HG02571 (cell line): Measurements from ENCODE around the gene RBCK1.
"Not testable (repeated sequence)": the region's sequence is repeated elsewhere in the genome, so short reads cannot be mapped to it uniquely, and the experiment has no call there.

Experiments used
- ATAC-seq: cut with Tn5 transposase; IDR thresholded peaks from one replicate; pipeline ENCODE4 v1.9.1; 2021; ENCODE audit warnings: mild to moderate bottlenecking, moderate library complexity; ENCODE audit not compliant: unreplicated experiment

RBCK1 gene

DNA sequence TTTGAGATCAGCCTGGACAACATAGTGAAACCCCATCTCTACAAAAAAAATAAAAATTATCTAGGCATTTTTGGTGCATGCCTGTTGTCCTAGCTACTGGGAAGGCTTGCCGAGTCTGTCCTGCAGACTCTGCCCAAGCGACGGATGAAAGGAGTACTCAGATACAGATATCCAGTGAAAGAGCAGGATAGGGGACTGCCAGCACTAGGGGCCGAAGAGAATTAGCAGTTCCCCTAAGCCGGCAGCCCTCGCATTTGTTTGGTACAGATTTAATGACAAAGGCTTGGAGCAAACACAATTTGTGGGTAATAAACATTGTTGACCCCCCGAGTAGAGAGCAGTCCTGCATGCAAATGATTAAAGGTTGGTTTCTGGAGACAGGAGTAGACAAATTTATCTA lies 59.7 kb downstream of the RBCK1 start:
- ATAC-seq, result no peak

DNA sequence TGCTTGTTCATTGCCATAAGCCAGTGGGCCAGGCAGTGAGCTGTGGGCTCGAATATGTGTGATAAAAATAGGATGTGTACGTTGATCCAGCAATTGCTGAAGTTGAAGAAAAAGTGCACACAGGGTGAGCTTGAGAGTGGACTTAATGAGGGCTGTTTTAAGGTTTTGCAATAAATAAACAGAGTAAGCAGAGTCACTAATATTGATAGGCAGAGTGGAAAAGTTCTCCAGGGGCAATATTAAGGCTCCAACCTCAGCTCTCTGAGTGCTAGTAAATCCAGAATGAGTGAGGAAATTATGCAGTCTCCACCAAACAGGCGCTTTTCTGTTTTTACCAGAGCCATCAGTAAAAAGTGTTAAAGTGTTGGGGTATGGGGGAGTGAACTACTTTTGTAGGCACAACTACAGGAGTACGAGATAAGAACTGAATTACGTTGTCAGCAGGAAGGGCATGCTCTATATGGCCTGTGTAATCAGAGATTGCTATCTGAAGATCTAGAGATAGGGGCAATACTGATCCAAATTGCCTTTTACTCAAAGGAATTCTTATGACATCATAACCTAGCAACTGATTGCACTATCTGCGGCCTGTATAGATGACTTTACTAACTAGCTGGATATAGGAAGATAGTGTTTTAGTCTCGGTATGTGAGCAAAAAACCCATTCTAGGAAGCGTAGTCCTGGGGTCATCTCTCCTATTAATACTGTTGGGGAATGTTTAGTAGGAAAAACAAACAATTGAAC lies 61.8 kb downstream of the RBCK1 start:
- ATAC-seq, result no peak

DNA sequence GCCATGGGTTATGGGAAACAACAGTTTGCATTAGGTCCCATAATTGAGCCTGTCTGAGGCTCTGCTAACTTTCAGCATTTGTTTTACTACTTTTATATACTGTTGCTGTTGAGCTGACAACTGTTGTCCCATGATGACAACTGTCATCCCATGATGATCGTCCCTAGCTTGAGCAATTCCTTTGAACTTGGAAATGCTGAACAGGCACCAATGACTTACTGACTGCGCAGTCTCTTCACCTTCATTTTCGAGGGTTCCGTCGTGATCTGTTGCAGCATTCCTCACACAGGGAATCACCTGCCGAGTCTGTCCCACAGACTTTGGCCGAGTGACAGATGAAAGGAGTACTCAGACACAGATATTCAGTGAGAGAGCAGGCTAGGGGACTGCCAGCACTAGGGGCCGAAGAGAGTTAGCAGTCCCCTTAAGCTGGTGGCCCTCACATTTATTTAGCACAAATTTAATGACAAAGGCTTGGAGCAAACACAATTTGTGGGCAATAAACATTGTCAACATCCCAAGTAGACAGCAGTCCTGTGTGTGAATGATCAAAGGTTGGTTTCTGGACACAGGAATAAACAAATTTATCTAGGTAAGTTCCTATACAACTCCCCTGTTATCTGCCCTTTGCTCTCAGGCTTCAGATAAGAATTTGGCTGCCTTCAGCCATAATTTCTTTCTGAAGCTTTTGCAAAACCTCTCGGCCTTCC lies 64.2 kb downstream of the RBCK1 start:
- ATAC-seq, result no peak

DNA sequence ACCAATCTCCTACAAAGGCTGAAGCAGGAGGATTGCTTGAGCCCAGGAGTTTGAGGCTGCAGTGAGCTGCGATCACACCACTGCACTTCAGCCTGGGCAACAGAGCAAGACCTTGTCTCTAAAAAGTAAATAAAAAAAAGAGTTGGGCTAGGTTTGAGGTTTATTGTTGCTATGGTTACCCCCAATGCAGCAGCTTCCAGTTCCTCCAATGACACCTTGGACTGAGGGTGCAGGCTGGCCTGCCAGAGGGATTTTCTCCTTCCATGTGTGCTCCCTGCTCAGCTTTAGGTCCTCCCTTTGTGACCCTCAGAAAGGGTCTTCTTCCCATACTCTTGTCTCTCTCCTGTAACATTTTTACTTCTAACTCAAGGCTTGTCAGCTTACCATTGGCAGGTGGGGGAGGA lies 64.8 kb downstream of the RBCK1 start:
- no peak for ATAC-seq

DNA sequence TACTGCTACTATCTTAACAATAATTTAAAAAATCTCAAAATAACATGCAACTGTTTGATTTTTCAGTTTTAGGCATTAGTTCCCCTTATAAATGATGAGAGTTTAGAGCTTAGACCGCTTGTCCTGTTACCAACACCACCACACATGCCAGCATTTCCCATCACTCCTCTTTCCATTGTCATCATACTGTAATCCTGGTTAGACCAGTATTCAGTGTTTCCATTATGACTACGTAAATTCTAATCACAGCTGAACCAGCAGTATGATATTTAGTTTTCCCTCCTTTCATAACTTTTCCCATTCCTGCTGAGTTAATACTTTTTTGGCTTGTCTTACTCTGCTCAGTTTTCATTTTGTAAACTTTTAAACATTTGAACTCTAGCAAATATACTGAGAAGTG lies 66.5 kb downstream of the RBCK1 start:
- no peak for ATAC-seq

DNA sequence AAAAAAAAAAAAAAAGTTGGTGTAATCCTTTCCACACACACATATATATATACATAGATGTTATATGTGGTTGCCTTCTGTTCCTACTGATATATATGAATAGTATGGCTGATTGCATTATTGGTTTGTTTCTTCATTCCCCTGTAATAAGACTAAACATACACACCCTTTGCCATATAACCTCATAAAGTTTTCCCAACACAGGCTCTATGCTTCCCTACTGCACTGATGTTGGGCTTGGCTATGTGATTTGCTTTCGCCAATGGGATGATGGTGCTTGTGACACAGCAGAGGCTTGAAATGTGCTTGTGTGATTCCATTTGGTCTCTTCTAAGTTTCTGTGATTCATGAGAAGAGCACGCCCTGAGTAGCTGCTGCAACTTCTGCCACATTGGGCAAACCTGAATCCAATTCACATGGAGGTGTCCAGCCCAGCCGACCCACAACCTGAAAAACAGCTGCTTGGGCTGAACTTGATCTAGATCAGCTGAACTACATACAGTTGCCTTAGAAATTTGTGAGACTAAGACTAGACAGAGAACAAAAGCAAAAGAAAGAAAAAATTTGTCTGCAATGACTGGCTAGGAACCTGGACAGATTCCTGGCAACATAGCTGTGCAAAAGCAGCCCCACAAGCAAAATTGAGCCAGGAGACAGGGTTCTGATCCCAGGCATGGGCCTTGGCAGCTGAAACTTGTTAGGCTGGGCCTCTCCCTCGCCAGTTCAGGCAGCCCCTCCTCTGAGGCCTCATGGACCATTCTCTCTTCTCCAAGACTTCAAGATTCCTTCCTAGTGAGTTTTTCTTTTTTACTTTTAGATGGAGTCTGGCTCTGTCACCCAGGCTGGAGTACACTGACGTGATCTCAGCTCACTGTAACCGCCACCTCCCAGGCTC lies 67.6 kb downstream of the RBCK1 start:
- ATAC-seq, result no peak

DNA sequence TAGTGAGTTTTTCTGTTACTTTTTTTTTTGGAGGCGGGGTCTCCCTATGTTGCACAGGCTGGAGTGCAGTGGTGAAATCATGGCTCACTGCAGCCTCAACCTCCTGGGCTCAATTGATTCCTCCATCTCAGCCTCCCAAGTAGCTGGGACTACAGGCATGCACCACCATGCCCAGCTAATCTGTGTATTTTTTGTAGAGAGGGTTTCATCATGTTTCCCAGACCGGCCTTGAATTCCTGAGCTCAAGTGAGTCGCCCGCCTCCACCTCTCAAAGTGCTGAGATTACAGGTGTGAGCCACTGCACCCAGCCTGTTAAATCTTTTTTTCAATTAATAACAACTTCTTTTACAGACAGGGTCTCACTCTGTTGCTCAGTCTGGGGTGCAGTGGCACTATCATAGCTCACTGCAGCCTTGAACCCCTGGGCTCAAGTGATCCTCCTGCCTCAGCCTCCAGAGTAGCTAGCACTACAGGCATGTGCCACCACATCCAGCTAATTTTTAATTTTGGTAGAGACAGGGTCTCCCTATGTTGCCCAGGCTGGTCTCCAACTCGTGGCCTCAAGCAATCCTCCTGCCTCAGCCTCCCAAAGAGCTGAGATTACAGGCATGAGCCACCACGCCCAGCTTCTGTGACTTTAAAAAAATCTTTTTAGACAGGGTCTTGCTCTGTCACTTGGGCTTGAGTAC lies 68.6 kb downstream of the RBCK1 start:
- not testable (repeated sequence) for ATAC-seq

DNA sequence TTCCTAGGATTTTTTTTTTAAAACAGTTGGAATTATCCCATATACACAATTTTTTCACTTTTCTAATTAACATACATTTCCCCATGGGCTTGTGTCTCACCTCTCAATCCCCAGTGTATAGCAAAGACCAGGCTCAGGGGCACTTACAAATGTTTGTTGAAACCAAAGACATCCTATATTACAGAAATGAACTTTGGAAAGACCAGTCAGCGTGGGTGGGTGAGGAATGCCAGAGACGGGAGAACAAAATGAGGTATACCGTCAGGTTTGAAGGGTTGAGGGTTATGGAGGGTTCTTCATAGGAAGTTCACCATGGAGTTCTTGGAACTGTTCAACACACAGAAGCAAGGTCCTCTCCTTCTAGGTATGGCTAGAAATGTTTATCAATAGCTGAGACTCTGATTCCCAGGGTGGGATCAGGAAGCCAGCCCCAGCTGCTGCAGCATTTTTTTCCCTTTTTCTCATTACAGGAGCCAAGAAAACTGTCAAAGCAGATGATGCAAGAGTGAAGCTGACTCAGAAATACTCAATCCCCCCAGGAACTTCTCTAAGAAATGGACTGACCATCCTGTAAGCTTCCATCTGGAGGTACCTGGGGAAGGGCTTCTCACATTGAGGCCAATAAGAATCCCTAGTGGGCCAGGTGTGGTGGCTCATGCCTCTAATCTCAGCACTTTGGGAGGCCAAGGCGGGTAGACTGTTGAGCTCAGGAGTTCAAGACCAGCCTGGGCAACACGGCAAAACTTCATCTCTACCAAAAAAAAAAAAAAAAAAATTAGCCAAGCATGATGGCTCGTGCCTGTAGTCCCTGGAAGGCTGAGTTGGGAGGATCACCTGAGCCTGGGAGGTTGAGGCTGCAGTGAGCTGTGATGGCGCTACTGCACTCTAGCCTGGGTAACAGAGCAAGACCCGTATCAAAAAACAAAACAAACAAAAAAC lies 70.2 kb downstream of the RBCK1 start:
- no peak for ATAC-seq

DNA sequence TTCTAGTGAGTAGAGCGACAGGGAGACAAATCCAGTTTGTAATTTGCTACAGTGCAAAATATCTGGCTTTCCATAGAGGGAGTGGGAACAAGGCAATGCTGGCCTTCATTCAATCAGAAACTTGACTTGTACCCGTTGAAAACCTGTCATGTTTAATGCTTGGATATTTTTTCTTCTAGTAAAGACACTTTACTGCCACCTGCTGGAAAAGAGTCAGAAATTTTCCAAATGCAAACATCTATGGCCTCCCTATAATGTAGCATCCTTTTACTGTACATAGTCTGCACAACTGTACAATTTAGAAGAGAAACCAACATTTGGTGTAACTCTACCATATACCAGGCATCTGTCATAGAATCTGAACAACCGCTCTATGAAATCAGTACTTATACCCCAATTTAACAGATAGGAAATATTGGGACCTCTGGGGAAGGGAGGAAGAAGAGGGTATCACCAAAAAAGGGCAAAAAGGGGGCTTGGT lies 70.9 kb downstream of the RBCK1 start:
- ATAC-seq, result no peak

DNA sequence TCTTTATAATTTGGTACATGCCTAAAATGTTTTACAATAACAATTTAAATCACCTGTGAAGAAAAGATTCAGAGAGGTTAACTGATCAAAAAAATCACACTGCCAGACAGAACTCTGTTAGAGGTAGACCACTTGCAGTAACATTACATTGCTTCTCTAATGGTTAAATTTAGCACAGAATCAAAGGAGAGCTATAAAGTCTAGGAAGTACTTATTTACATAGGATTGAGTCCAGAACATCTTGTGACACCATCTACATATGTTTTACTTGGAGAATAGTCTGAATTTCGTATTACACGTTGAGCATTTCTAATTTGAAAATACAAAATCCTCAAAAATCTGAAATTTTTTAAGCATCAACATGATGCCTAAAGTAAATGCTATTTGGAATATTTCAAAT lies 71.4 kb downstream of the RBCK1 start:
- no peak for ATAC-seq

DNA sequence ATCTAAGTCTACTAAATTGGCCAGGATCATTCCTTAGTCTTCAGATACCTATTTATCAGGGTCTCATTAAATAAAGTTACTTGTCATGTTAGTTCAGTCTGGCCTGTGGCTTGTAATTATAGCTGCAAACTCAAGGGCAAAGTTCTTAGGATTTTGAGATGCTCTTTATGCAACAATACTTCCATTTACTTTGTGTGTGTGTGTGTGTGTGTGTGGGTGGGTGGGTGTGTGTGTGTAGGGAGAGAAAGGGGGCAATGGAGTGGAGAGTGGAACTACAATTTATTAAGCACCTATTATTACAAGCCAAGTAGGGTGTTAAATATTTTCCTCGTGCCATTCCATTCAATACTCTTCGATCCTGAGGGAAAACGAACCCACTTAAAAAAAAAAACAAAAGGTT lies 71.9 kb downstream of the RBCK1 start:
- ATAC-seq, result no peak

DNA sequence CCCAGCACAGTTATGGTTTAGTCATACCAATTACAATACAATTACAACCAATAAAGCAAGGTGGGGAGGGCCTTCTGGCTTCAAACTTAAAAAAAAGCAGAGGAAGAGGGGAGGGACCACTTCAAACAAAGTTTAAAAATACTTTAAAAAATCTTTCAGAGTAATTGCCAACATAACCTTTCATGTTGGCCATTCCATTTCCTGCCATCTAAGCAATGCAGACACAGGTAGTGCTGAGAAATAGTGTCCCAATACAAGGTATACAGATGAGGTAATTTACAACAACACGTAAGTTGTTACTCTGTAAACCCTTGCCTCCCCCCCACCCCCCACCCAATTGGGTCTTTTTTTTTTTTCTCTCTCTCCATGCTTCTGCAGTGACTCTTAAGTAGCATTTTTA lies 73.1 kb downstream of the RBCK1 start:
- ATAC-seq, result no peak
